Coronary artery (tissue), 2 donors: ENCODE results near the gene NEURL3.

Experiments used
- DNase-seq: peaks from one replicate; pipeline ENCODE4 v3.0.0-alpha.2; 2017; ENCODE audit warnings: low spot score
- H3K27ac ChIP-seq, 2 donors: fragments of 200-600 bp; sonication (generic); one replicate each; pipeline ENCODE4 v1.5.1; 2016 to 2019
- H3K4me3 ChIP-seq: fragments of 200-600 bp; sonication (generic); 2 replicates; pipeline ENCODE4 v1.5.1; 2016; ENCODE audit warnings: mild to moderate bottlenecking, moderate library complexity
- CTCF ChIP-seq: fragments of 200-600 bp; sonication (generic); IDR thresholded peaks from one replicate; pipeline ENCODE4 v1.5.1; 2019; ENCODE audit warnings: antibody characterized with exemption

NEURL3 gene

GRCh38 chr2:96534141-96534540 is 29.0 kb upstream of the NEURL3 start:
- TF ChIP-seq CTCF = no peak
- H3K27ac ChIP-seq = peak overlapping the region; percentile 94 to 96
- H3K4me3 ChIP-seq = peak overlapping the region; percentile 35
- no peak for DNase-seq

- Histone ChIP-seq H3K4me3 (peak overlapping the region; percentile 35), H3K27ac (peak overlapping the region; percentile 94 to 96)
- TF ChIP-seq CTCF = no peak
- DNase-seq = peak; percentile 97
Measured at GRCh38 chr2:96533292-96534073, 28.3 kb upstream of the NEURL3 start.

DNA sequence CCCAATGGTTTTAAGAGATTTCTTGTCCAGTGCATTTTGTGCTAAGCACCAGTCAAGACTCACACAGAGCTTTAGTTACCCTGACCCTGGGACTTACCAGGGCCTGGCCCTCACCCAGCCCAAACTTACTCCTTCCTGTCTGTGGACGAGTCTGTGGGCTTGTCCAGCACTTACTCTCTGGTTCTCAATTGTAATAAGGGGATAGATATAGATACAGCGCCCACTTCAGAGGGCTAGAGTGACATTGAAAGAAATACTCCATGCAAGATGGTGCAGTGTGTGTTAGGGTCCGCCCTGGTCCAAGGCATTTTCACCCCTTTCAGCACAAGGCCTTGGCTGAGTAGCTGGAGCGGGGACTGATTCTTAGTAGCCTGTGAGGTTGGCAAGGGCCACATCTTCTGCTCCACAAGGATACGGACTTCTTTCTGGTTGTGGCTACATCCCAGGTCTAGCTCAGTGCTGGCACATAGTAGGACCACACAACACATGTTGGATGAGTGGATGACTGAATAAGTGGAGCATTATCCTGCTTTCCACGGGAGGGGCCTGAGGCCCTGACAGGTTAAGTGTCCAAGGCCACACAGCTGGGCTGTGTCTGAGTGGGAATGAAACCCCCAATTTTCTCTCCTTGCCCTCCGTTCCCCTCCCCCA is 27.6 kb upstream of the NEURL3 start:
- no peak for DNase-seq

GRCh38 chr2:96531872-96532505 is 26.8 kb upstream of the NEURL3 start:
- peak overlapping the region; percentile 53 for H3K4me3 ChIP-seq
- DNase-seq = peak; percentile 97
- no peak for TF ChIP-seq CTCF
- peak overlapping the region; percentile 94 to 96 for H3K27ac ChIP-seq

More for the DNA sequence above, 27.6 kb upstream of the NEURL3 start:
- no peak for TF ChIP-seq CTCF
- H3K27ac ChIP-seq = peak overlapping the region; percentile 94 to 96
- H3K4me3 ChIP-seq = peak overlapping the region; percentile 11

DNA sequence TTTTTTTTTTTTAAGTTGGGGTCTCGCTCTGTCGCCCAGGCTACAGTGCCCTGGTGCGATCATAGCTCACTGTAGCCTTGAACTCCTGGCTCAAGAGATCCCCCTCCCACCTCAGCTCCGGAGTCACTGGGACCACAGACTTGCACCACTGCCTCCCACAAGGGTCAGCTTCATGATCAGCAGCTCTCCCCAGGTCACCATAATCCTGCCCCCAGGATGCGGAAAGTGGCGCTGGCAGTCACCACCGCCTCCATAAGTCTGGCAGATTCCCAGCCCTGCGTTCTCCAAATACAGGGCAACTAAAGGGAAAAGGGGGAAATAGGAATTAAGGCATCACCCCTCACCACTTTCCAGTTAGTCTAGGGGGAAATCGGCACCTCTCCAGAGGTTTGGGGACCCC is 26.2 kb upstream of the NEURL3 start:
- Histone ChIP-seq H3K27ac (peak overlapping the region; percentile 94 to 96), H3K4me3 (peak overlapping the region; percentile 53)
- peak; percentile 77 for DNase-seq
- TF ChIP-seq CTCF = no peak

- no peak overlapping the region for H3K4me3 ChIP-seq
- H3K27ac ChIP-seq = peak overlapping the region; percentile 94 to 96
- TF ChIP-seq CTCF = no peak
- no peak for DNase-seq
Measured at GRCh38 chr2:96530474-96531357, 25.6 kb upstream of the NEURL3 start.
